H9 (cell line): ENCODE measurements around the gene MRPL17. TPM values are rescaled to one million over a fixed set of nuclear protein-coding genes. Genes with fewer than 3 reads are reported as not detected.
"Not testable (repeated sequence)": the region's sequence is repeated elsewhere in the genome, so short reads cannot be mapped to it uniquely, and the experiment has no call there.

Experiments used
- DNase-seq: peaks from one replicate; pipeline ENCODE4 v3.0.0-alpha.2; 2017
- H2AFZ ChIP-seq: one replicate; pipeline ENCODE4 v1.6.1; 2013; ENCODE audit warnings: mild to moderate bottlenecking, low read length, control low read depth, moderate library complexity
- H2AK5ac ChIP-seq: 2 replicates; pipeline ENCODE4 v1.6.1; 2013; ENCODE audit warnings: low read length, control low read depth, mixed read lengths; ENCODE audit not compliant: insufficient read length
- H2BK120ac ChIP-seq: one replicate; pipeline ENCODE4 v1.6.1; 2013; ENCODE audit warnings: low read depth, mild to moderate bottlenecking, low read length, control low read depth, inconsistent platforms; ENCODE audit not compliant: poor library complexity, severe bottlenecking
- H2BK12ac ChIP-seq: 2 replicates; pipeline ENCODE4 v1.6.1; 2013; ENCODE audit warnings: low read length, control low read depth, mixed read lengths, low read depth; ENCODE audit not compliant: insufficient read length
- H2BK15ac ChIP-seq: 2 replicates; pipeline ENCODE4 v1.6.1; 2013; ENCODE audit warnings: low read depth, low read length, control low read depth
- H2BK20ac ChIP-seq: one replicate; pipeline ENCODE4 v1.6.1; 2013; ENCODE audit warnings: low read depth, mild to moderate bottlenecking, low read length, control low read depth, inconsistent platforms; ENCODE audit not compliant: poor library complexity, severe bottlenecking
- H2BK5ac ChIP-seq: 2 replicates; pipeline ENCODE4 v1.6.1; 2013; ENCODE audit warnings: low read length, control low read depth, mixed read lengths; ENCODE audit not compliant: insufficient read length
- H3K14ac ChIP-seq: 2 replicates; pipeline ENCODE4 v1.6.1; 2013; ENCODE audit warnings: low read length, control low read depth; ENCODE audit not compliant: insufficient read depth
- H3K18ac ChIP-seq: 2 replicates; pipeline ENCODE4 v1.6.1; 2013; ENCODE audit warnings: low read depth, mild to moderate bottlenecking, mixed read lengths, low read length, control low read depth; ENCODE audit not compliant: insufficient read length
- H3K23ac ChIP-seq: 2 replicates; pipeline ENCODE4 v1.6.1; 2013; ENCODE audit warnings: low read length, control low read depth, mixed read lengths, low read depth; ENCODE audit not compliant: insufficient read length
- H3K23me2 ChIP-seq: 2 replicates; pipeline ENCODE4 v1.6.1; 2013; ENCODE audit warnings: low read depth, mild to moderate bottlenecking, mixed read lengths, low read length, control low read depth; ENCODE audit not compliant: insufficient read length, poor library complexity, severe bottlenecking
- H3K27ac ChIP-seq: 2 replicates; pipeline ENCODE4 v1.5.1; 2013; ENCODE audit warnings: low read length, control low read depth, mixed read lengths, low read depth; ENCODE audit not compliant: insufficient read length
- H3K27me3 ChIP-seq: 2 replicates; pipeline ENCODE4 v1.6.1; 2013; ENCODE audit warnings: low read length, control low read depth, inconsistent platforms; ENCODE audit not compliant: insufficient read depth
- H3K4ac ChIP-seq: 2 replicates; pipeline ENCODE4 v1.6.1; 2013; ENCODE audit warnings: low read depth, mild to moderate bottlenecking, control low read depth, inconsistent platforms, low read length, moderate library complexity
- H3K4me1 ChIP-seq: 2 replicates; pipeline ENCODE4 v1.6.1; 2013; ENCODE audit warnings: low read length, control low read depth, inconsistent platforms; ENCODE audit not compliant: insufficient read depth
- H3K4me2 ChIP-seq: 2 replicates; pipeline ENCODE4 v1.6.1; 2013; ENCODE audit warnings: low read length, control low read depth, mixed read lengths; ENCODE audit not compliant: insufficient read length, insufficient read depth
- H3K56ac ChIP-seq: 2 replicates; pipeline ENCODE4 v1.6.1; 2013; ENCODE audit warnings: low read depth, mild to moderate bottlenecking, mixed read lengths, low read length, control low read depth; ENCODE audit not compliant: insufficient read length
- H3K79me1 ChIP-seq: 2 replicates; pipeline ENCODE4 v1.6.1; 2013; ENCODE audit warnings: low read depth, mild to moderate bottlenecking, moderate library complexity, low read length, control low read depth, inconsistent platforms; ENCODE audit not compliant: insufficient read depth, poor library complexity, severe bottlenecking
- H3K79me2 ChIP-seq: 2 replicates; pipeline ENCODE4 v1.6.1; 2013; ENCODE audit warnings: low read length, control low read depth, inconsistent platforms; ENCODE audit not compliant: insufficient read depth
- H3K9ac ChIP-seq: 2 replicates; pipeline ENCODE4 v1.6.1; 2013; ENCODE audit warnings: low read length, control low read depth, mixed read lengths; ENCODE audit not compliant: insufficient read length; ENCODE audit errors: extremely low read depth
- H3K9me3 ChIP-seq: one replicate; pipeline ENCODE4 v1.6.1; 2013; ENCODE audit warnings: low read depth, low read length, inconsistent platforms; ENCODE audit not compliant: control insufficient read depth
- H3T11ph ChIP-seq: one replicate; pipeline ENCODE4 v1.6.1; 2013; ENCODE audit warnings: mild to moderate bottlenecking, low read length, control low read depth, inconsistent platforms
- H4K20me1 ChIP-seq: one replicate; pipeline ENCODE4 v1.6.1; 2013; ENCODE audit not compliant: control insufficient read depth, insufficient read length, insufficient read depth
- H4K5ac ChIP-seq: 2 replicates; pipeline ENCODE4 v1.6.1; 2013; ENCODE audit warnings: low read depth, mild to moderate bottlenecking, mixed read lengths, low read length, control low read depth; ENCODE audit not compliant: insufficient read length
- H4K8ac ChIP-seq: replicated peaks from 2 replicates; pipeline ENCODE4 v1.6.1; 2013; ENCODE audit warnings: low read length, control low read depth, mixed read lengths, low read depth; ENCODE audit not compliant: insufficient read length
- H4K91ac ChIP-seq: 2 replicates; pipeline ENCODE4 v1.6.1; 2013; ENCODE audit warnings: low read depth, mild to moderate bottlenecking, moderate library complexity, mixed read lengths, low read length, control low read depth; ENCODE audit not compliant: insufficient read length
- H3K27ac Mint-ChIP-seq, 3 experiments: 2 replicates in 2 of 3; 3 replicates in 1 of 3; pipeline ENCODE4 v1.8.0; 2020 to 2021; ENCODE audit warnings: mixed read lengths in 3 of 3, mild to moderate bottlenecking in 1 of 3, moderate library complexity in 1 of 3
- H3K27me3 Mint-ChIP-seq: 2 replicates; pipeline ENCODE4 v1.8.0; 2021; ENCODE audit warnings: low read depth, mild to moderate bottlenecking, moderate library complexity, mixed read lengths
- H3K36me3 Mint-ChIP-seq, 3 experiments: 2 replicates in 2 of 3; 3 replicates in 1 of 3; pipeline ENCODE4 v1.8.0; 2020 to 2021; ENCODE audit warnings: low read depth in 3 of 3, mixed read lengths in 3 of 3; ENCODE audit not compliant: insufficient read depth in 1 of 3
- H3K4me1 Mint-ChIP-seq, 2 experiments: 2 replicates each; pipeline ENCODE4 v1.8.0; 2020; ENCODE audit warnings: mixed read lengths in 2 of 2
- H3K4me3 Mint-ChIP-seq, 2 experiments: 2 replicates in 1 of 2; 3 replicates in 1 of 2; pipeline ENCODE4 v1.8.0; 2020 to 2021; ENCODE audit warnings: mild to moderate bottlenecking in 2 of 2, mixed read lengths in 2 of 2, moderate library complexity in 1 of 2
- H3K9me3 Mint-ChIP-seq, 2 experiments: 2 replicates in 1 of 2; 3 replicates in 1 of 2; pipeline ENCODE4 v1.8.0; 2020; ENCODE audit warnings: mild to moderate bottlenecking in 2 of 2, mixed read lengths in 2 of 2, moderate library complexity in 1 of 2
- WGBS: extraction: QIAGEN DNeasy Blood & Tissue Kit; methylation state at CpG from one replicate; pipeline ENCODE4 v1.1.7; 2013; ENCODE audit warnings: missing lambda C conversion rate, low lambda C conversion rate, mixed read lengths; ENCODE audit not compliant: insufficient read length; ENCODE audit errors: extremely low coverage; 5-methylcytosine and 5-hydroxymethylcytosine counted together
- total RNA-seq: library from RNA; stranded (reverse); gene quantifications from 2 replicates; pipeline ENCODE4 v1.2.1, GENCODE V29; 2021
- TF ChIP-seq, protein P1 (sequence below): fragments of 200-600 bp; sonication (generic); conservative IDR thresholded peaks from 3 replicates; pipeline ENCODE4 v1.8.0; 2021; ENCODE audit warnings: antibody characterized with exemption, mild to moderate bottlenecking

The MRPL17 gene
- total RNA-seq, 1 experiment from 2014 or later: 75.5 TPM

DNA sequence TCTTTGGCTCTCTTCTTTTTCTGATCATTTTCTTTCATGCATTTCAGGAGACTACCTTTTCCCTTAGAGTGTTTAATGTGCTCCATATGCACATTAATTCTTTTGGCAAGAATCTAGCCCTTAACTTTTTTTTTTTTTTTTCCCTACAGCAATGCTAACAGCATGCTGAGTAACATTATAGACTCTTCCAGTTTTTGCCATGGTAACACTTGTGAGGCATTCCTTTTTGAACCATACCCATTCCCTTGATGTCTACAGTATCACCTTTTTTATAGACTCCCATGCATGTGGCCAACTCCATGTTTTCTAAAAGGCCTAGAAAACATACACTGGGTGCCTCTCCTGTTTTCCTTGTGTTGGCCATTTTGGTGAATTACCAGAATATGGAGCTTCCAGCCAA, 2.9 kb upstream of the MRPL17 start:
- H4K91ac ChIP-seq: no peak overlapping the region
- H3K56ac ChIP-seq: no peak overlapping the region
- H3K4ac ChIP-seq: no peak overlapping the region
- H3K18ac ChIP-seq: no peak overlapping the region
- H3K9ac ChIP-seq: no peak overlapping the region
- H3K27ac ChIP-seq: no peak overlapping the region
- H2BK12ac ChIP-seq: no peak overlapping the region
- H3K79me2 ChIP-seq: peaks cover 8% of the 10 kb centered on the region; the same call in 1 of the 2 replicates
- no peak overlapping the region for H4K8ac ChIP-seq
- peaks cover 7% of the 10 kb centered on the region for H3K4me1 ChIP-seq
- H4K20me1 ChIP-seq: no peaks in the 10 kb centered on the region
- H3K4me3 Mint-ChIP-seq: no peak overlapping the region
- no peak overlapping the region for H3T11ph ChIP-seq
- H3K4me2 ChIP-seq: no peak overlapping the region
- H3K36me3 Mint-ChIP-seq: peaks cover 11 to 26% (median 25%) of the 10 kb centered on the region in 3 experiments
- no peak overlapping the region for H2BK20ac ChIP-seq
- H3K23ac ChIP-seq: no peak overlapping the region
- H3K27me3 ChIP-seq: no peaks in the 10 kb centered on the region
- no peak overlapping the region for H2BK15ac ChIP-seq
- H3K27me3 Mint-ChIP-seq: no peaks in the 10 kb centered on the region; the same call in 1 of the 2 replicates
- no peaks in the 10 kb centered on the region for H3K9me3 ChIP-seq
- H4K5ac ChIP-seq: no peak overlapping the region
- peaks cover 32 to 34% of the 10 kb centered on the region in 2 experiments for H3K4me1 Mint-ChIP-seq
- H2AFZ ChIP-seq: no peak overlapping the region
- H3K27ac Mint-ChIP-seq: no peak overlapping the region
- no peak overlapping the region for H2BK120ac ChIP-seq
- DNase-seq: no peak
- H3K79me1 ChIP-seq: peaks cover 3% of the 10 kb centered on the region
- TF ChIP-seq, protein P1, sequence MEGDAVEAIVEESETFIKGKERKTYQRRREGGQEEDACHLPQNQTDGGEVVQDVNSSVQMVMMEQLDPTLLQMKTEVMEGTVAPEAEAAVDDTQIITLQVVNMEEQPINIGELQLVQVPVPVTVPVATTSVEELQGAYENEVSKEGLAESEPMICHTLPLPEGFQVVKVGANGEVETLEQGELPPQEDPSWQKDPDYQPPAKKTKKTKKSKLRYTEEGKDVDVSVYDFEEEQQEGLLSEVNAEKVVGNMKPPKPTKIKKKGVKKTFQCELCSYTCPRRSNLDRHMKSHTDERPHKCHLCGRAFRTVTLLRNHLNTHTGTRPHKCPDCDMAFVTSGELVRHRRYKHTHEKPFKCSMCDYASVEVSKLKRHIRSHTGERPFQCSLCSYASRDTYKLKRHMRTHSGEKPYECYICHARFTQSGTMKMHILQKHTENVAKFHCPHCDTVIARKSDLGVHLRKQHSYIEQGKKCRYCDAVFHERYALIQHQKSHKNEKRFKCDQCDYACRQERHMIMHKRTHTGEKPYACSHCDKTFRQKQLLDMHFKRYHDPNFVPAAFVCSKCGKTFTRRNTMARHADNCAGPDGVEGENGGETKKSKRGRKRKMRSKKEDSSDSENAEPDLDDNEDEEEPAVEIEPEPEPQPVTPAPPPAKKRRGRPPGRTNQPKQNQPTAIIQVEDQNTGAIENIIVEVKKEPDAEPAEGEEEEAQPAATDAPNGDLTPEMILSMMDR: no peak
- peaks cover 7% of the 10 kb centered on the region for H3K23me2 ChIP-seq
- peaks cover 13 to 22% of the 10 kb centered on the region in 2 experiments for H3K9me3 Mint-ChIP-seq
- no peak overlapping the region for H3K14ac ChIP-seq
- no peak overlapping the region for H2AK5ac ChIP-seq
- no peak overlapping the region for H2BK5ac ChIP-seq

DNA sequence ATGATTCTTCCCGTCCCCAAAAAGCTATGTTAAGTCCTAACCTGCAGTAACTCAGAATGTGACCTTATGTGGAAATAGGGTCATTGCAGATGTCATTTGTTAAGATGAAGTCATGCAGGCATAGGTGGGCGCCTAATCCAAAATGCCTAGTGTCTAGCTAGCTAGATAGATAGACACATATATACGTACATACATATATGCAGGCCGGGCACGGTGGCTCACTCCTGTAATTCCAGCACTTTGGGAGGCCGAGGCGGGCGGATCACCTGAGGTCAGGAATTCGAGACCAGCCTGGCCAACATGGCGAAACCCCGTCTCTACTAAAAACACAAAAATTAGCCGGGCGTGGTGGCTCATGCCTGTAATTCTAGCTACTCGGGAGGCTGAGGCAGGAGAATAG, 928 bp upstream of the MRPL17 start:
- not testable (repeated sequence) for H2BK5ac ChIP-seq, H2BK120ac ChIP-seq, H3K9ac ChIP-seq, H3K27ac ChIP-seq, H2AFZ ChIP-seq, H3K23me2 ChIP-seq, H2BK15ac ChIP-seq, H3K79me2 ChIP-seq, H3K14ac ChIP-seq, H2BK12ac ChIP-seq, H3K18ac ChIP-seq, H3K27me3 Mint-ChIP-seq, H4K91ac ChIP-seq, H3K56ac ChIP-seq, H3K27me3 ChIP-seq, H3K4ac ChIP-seq, H4K5ac ChIP-seq, H2AK5ac ChIP-seq, H3T11ph ChIP-seq, DNase-seq, H4K20me1 ChIP-seq, H3K4me1 ChIP-seq, H3K79me1 ChIP-seq, H3K9me3 ChIP-seq, H2BK20ac ChIP-seq, H3K23ac ChIP-seq, H4K8ac ChIP-seq
- Mint-ChIP-seq H3K27ac (peak overlapping the region in 2 of 3 experiments; percentile 71 to 99; a peak in 4 of 7 replicates), H3K9me3 (peaks cover 6 to 12% of the 10 kb centered on the region in 2 experiments), H3K4me3 (peak overlapping the region; percentile 99), H3K36me3 (peaks cover 13 to 39% (median 29%) of the 10 kb centered on the region in 3 experiments; a peak in 6 of 7 replicates), H3K4me1 (peaks cover 28 to 29% of the 10 kb centered on the region in 2 experiments)
- WGBS: no CpG with 5 or more reads among the region's 14 CpGs
- peak overlapping the region; percentile 44 for H3K4me2 ChIP-seq
